Bronchial epithelial cell (primary cell): ENCODE data around the gene SKA2. TPM values are rescaled to one million over a fixed set of nuclear protein-coding genes. Genes with fewer than 3 reads are reported as not detected.

Experiments
- DNase-seq: peaks from one replicate; pipeline ENCODE4 v3.0.0-alpha.2; 2010; ENCODE audit warnings: low read depth
- FAIRE-seq: peaks from 2 replicates; lab custom pipeline; 2011; peaks lifted over from hg19 to GRCh38; lab: Jason Lieb, UNC
- H3K27me3 ChIP-seq: 2 replicates; pipeline ENCODE4 v1.5.1; 2011; ENCODE audit warnings: low read length; ENCODE audit not compliant: control insufficient read depth, insufficient read depth
- H3K36me3 ChIP-seq: 2 replicates; pipeline ENCODE4 v1.5.1; 2011; ENCODE audit warnings: low read length; ENCODE audit not compliant: control insufficient read depth, insufficient read depth
- H3K4me3 ChIP-seq: 2 replicates; pipeline ENCODE4 v1.5.1; 2011; ENCODE audit warnings: mild to moderate bottlenecking, low read depth, low read length, control low read depth
- total RNA-seq: library from RNA; depleted of rRNA; stranded (reverse); fragments of >200 nt; gene quantifications from 2 replicates; pipeline ENCODE4 v1.2.1, GENCODE V29; 2014
- TF ChIP-seq, protein P1 (sequence below): IDR thresholded peaks from 2 replicates; pipeline ENCODE4 v1.5.1; 2011; ENCODE audit warnings: mild to moderate bottlenecking, moderate library complexity, low read length, control low read depth, inconsistent platforms; ENCODE audit not compliant: insufficient read depth, severe bottlenecking

The SKA2 gene
- total RNA-seq, 1 donor from 2014 or later = 34.2 TPM

GRCh38 chr17:59115474-59115873 is 39.5 kb downstream of the SKA2 start:
- Histone ChIP-seq H3K36me3 (peaks cover 1% of the 10 kb centered on the region), H3K4me3 (no peak overlapping the region), H3K27me3 (no peaks in the 10 kb centered on the region)
- DNase-seq (no peak), FAIRE-seq (no peak)
- TF ChIP-seq, protein P1, sequence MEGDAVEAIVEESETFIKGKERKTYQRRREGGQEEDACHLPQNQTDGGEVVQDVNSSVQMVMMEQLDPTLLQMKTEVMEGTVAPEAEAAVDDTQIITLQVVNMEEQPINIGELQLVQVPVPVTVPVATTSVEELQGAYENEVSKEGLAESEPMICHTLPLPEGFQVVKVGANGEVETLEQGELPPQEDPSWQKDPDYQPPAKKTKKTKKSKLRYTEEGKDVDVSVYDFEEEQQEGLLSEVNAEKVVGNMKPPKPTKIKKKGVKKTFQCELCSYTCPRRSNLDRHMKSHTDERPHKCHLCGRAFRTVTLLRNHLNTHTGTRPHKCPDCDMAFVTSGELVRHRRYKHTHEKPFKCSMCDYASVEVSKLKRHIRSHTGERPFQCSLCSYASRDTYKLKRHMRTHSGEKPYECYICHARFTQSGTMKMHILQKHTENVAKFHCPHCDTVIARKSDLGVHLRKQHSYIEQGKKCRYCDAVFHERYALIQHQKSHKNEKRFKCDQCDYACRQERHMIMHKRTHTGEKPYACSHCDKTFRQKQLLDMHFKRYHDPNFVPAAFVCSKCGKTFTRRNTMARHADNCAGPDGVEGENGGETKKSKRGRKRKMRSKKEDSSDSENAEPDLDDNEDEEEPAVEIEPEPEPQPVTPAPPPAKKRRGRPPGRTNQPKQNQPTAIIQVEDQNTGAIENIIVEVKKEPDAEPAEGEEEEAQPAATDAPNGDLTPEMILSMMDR = no peak

DNA sequence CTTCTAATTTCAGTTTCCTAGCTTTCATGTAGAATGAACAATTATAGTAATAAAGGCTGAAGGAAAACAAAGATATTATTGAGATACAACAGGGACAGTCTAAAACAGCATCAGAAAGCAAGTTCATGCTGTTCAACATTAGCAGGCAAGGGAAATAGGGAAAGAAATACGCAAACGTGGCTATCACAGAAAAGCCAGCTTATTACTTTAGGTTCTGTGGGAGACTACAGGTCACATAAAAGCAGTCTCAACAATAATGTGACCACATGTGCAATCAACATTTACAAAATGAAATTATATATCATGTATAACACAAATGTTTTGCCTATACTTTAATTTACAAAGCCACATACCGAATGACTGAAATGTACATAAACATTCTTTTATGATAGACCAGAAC is 43.4 kb downstream of the SKA2 start:
- H3K4me3 ChIP-seq = no peak overlapping the region
- DNase-seq = no peak
- H3K27me3 ChIP-seq = no peaks in the 10 kb centered on the region
- FAIRE-seq = no peak
- no peaks in the 10 kb centered on the region for H3K36me3 ChIP-seq
- TF ChIP-seq, protein P1 = no peak

- Histone ChIP-seq H3K4me3 (no peak overlapping the region), H3K36me3 (no peaks in the 10 kb centered on the region), H3K27me3 (no peaks in the 10 kb centered on the region)
- TF ChIP-seq, protein P1 = no peak
- FAIRE-seq (no peak), DNase-seq (no peak)
These were observed 44.0 kb downstream of the SKA2 start for GRCh38 chr17:59110973-59111372.

DNA sequence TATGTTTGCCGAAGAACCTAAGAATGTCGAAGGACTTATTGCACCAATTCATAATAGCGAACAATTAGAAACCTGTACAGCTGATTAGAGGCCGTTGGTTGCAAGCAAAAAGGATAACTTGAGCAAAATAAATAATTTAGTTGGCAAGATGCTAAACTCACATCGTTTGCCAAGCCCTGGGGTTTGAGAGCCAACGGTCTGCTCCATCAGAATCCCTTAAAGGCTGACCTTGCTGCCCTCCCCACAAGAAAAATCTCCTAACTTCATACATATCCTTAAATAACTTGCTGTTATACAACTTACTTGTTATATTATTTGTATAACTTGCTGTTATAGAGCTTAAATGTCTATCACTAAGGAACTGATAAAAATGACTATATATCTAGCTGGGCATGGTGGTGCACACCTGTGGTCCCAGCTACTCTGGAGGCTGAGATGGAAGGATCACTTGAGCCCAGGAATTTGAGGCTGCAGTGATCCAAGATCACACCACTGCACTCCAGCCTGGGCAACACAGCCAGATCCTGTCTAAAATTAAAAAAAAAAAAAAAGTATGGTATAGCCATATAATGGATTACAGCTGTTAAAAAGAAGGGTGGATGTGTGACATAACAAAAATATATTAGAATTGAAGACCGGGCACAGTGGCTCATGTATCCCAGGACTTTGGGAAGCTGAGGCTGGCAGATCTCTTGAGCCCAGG is 46.4 kb downstream of the SKA2 start:
- no peak for FAIRE-seq
- no peak overlapping the region for H3K4me3 ChIP-seq
- TF ChIP-seq, protein P1 = no peak
- H3K36me3 ChIP-seq = no peaks in the 10 kb centered on the region
- H3K27me3 ChIP-seq = no peaks in the 10 kb centered on the region
- DNase-seq = no peak

DNA sequence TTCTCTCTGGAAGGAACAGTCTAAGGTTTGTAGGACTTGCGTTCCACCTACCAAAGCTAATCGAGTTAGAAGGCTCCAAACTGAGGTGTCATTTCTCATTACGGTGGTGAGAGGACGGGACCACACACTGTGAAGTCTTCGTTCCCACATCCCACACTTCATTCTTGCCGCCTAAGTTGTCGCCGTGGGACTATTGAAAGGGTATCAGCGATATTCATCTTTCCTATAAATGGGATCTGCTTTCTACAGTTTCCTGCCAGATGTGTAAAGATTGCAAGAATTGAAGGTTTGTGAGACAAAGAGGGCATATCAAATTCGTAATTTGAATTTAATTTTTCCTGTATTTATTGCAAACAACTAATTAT is 47.7 kb downstream of the SKA2 start:
- Histone ChIP-seq H3K36me3 (no peaks in the 10 kb centered on the region), H3K27me3 (no peaks in the 10 kb centered on the region), H3K4me3 (peak overlapping the region; percentile 87)
- DNase-seq (no peak), FAIRE-seq (no peak)
- TF ChIP-seq, protein P1 = no peak
